GM19324 (cell line): ENCODE results near the gene C1QTNF8.

Experiments
- ATAC-seq: cut with Tn5 transposase; IDR thresholded peaks from one replicate; pipeline ENCODE4 v1.9.1; 2021; ENCODE audit warnings: mild to moderate bottlenecking, moderate library complexity; ENCODE audit not compliant: unreplicated experiment, low FRiP score

The C1QTNF8 gene

GRCh38 chr16:1112506-1113184 lies 16.6 kb upstream of the C1QTNF8 start:
- ATAC-seq: no peak

DNA sequence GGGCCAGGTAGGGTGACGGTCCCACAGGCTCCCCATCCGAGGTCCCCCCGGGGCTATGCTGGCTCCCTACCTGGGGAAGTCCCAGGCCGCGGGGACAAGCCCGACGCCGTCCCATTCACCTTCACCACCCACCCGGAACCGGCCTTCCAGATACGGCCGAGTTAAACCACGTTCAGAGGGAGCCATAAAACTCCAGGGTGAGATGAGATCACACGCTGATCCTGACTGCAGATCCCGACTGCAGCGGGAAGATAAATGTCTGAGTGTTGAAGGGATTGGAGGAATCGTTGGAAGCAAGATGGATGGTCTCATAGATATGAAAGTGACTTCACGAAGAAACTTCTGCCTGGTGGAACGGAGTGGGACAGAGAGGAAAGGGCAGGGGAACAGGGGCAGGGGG lies 13.6 kb upstream of the C1QTNF8 start:
- no peak for ATAC-seq

GRCh38 chr16:1108299-1109252 lies 12.5 kb upstream of the C1QTNF8 start:
- no peak for ATAC-seq

DNA sequence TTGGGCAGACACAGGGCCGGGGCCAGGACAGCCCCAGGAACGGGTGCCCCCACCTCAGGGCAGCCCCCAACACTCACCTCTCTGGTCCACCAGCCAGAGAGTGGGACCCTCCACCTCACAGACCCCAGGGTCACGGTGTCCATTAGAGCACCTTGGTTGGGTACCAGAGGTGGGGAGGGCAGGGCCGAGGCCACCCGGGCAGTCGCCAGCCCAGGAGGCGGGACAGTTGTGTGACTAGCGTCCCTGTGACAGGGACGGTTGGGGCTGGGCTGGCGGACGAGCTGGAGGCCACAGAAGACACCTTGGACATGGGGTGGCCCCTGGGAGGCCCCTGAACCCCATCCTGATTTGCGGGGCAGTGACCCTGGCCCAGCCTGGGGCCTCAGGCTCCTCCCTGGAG lies 11.7 kb upstream of the C1QTNF8 start:
- ATAC-seq: no peak

DNA sequence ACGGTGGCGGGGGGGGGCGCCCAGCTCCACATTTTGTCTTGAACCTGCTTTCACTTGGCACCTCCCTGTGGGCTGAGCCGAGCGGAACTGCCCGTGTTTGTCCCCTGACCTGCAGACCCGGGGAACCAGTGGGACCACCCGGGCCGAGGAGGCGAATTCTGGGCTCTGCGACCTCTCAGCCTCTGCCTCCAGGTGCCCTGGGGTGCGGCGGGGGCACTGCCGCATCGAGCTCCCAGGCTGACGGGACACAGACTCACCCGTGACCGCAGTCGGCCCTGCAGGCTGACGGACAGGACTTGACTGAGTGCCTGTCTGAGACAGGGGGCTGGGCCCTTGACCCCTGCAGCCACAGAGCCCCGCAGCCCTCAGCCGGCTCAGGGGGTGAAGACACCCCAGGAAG lies 11.1 kb upstream of the C1QTNF8 start:
- no peak for ATAC-seq

- ATAC-seq: no peak
Observed at GRCh38 chr16:1106659-1107058, 10.6 kb upstream of the C1QTNF8 start.

GRCh38 chr16:1105888-1106620 lies 10.0 kb upstream of the C1QTNF8 start:
- ATAC-seq: no peak

- no peak for ATAC-seq
Observed at GRCh38 chr16:1103636-1103980, 7.6 kb upstream of the C1QTNF8 start.

GRCh38 chr16:1102921-1103635 lies 7.0 kb upstream of the C1QTNF8 start:
- ATAC-seq: no peak

DNA sequence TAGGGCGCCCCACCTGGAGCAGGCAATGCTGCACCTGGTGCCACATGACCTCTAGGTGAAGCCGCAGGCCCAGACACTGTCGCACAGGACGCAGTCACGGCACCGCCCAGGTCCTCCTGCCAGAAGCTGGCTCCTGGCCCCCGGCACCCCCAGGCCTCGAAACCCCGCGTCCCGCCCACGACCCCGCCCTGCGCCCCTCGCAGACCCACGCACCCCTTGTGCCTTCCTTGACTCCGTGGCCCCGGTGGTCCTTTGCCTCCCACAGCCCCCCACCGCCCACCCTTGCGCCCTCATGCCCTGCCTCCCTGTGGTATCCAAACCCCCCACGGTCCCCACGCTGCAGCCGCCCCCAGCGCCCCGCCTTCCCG lies 6.3 kb upstream of the C1QTNF8 start:
- no peak for ATAC-seq

DNA sequence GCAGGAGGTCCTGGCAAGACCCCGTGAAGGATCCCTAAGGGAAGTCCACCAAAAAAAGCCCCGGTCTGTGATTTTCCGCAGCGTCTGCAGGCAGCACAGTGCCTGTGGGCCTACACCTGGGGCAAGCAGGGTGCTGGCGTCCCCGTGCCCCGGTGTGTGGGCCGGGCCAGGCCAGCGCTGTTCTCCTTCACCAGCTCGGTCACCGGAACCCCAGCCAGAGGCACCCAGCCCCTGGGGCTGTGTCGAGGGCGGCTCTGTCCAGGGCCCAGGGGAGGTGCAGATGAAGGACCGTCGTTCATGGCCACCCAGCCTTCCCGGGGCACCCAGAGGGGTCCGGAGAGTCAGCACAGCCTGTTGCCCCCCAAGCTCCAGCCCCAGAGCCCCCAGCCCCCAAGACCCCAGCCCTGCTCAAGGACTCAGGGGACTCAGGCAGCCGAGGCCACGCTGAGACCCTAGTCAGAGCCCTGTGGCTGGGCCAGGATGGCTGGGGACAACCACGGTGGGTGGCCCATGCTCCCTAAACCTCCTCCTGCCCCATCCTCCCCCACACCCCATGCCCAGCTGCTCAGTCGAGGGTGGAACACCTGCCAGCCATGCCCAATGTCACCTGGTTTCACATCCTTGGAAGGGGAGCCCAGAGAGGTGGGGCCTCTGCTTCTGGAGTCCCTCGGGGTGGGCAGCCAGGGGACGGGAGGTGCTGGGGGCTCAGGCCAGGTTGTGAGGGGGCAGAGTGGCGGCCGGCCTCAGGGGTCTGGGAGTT lies 5.7 kb upstream of the C1QTNF8 start:
- no peak for ATAC-seq

DNA sequence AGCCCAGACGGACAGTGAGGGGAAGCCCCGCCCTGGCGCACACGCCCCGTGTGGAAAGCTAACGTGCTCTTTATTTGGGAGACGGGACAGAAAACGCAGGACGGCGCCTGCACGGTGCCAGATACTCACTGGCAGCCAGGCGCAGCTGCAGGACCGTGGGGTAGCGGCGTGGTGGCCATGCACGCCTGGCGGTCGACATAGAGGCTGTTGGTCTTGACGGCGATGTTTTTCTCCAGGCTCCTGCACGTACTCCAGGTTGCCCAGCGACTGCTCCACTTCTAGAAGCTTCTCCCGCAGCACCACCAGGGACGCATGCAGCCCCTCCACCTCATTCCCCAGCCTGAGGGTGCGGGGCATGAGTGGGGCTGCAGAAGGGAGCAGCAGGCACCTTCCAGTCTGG lies 5.1 kb upstream of the C1QTNF8 start:
- ATAC-seq: no peak

- no peak for ATAC-seq
Observed at GRCh38 chr16:1100084-1100800, 4.2 kb upstream of the C1QTNF8 start.

- ATAC-seq: no peak
Observed at GRCh38 chr16:1099189-1100083, 3.4 kb upstream of the C1QTNF8 start.

DNA sequence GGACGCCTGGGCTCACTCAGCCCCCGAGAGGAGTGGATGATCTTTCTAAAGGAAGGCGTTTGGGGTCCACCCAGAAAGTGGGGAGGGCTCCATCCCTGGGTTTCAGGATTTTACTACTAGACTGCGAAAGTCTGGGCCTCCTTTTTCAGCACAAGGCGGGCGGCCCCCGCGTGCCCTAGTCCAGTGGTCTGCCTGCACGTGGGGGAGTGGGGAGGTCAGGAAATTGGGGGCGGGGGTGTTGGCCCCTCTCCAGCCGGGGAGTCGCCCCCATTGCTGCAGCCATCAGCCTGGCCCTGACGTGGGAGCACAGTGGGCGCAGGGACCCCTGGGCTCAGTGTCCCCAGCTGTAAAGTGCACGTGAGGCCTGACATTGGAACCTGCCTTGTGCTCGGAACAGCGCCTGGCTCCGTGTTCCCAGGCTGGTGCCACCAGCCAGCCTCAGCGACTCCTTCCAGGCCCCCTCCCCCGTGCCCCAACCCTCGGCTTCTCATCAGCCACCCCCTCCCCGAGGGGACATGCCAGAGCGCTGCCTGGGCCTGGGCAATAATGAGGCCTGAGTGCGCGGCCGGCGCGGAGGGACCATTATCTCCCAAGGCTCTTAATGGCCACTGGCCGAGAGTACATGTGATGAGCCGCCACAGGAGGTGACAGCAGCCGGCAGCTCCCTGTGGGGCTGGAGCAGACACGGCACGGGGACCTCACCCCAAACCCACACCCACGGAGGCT lies 2.4 kb upstream of the C1QTNF8 start:
- ATAC-seq: no peak

- no peak for ATAC-seq
Observed at GRCh38 chr16:1097800-1098199, 1.8 kb upstream of the C1QTNF8 start.

GRCh38 chr16:1097156-1097555 lies 1.1 kb upstream of the C1QTNF8 start:
- no peak for ATAC-seq
